Jurkat, Clone E6-1 (cell line): ENCODE data around the gene RMND1.
"Not testable (repeated sequence)": the region's sequence is repeated elsewhere in the genome, so short reads cannot be mapped to it uniquely, and the experiment has no call there.

Source experiments
- DNase-seq: peaks from one replicate; pipeline ENCODE4 v3.0.0-alpha.2; 2011; ENCODE audit warnings: low read depth, low spot score
- H3K4me3 ChIP-seq: 2 replicates; pipeline ENCODE4 v1.5.1; 2011; ENCODE audit warnings: mild to moderate bottlenecking, low read length, control low read depth, moderate library complexity

The RMND1 gene

GRCh38 chr6:151359486-151359885, 92.4 kb downstream of the RMND1 start:
- no peak for DNase-seq
- no peak overlapping the region for H3K4me3 ChIP-seq

- DNase-seq: no peak
- no peak overlapping the region for H3K4me3 ChIP-seq
These were observed 93.5 kb downstream of the RMND1 start for GRCh38 chr6:151358475-151358874.

GRCh38 chr6:151357758-151358436, 94.0 kb downstream of the RMND1 start:
- no peak for DNase-seq
- no peak overlapping the region for H3K4me3 ChIP-seq

- not testable (repeated sequence) for H3K4me3 ChIP-seq, DNase-seq
These were observed 94.9 kb downstream of the RMND1 start for GRCh38 chr6:151356983-151357382.
